ENCODE measurements around the gene SNTB2.

The SNTB2 gene

GRCh38 chr16:69330286-69331109 is 143.5 kb downstream of the SNTB2 start, which contains the start of gene PDF:
PDF (minus strand) TSS chr16:69330588; CDS start chr16:69330570, 18 bp downstream.
- in situ Hi-C loops (cut with MboI; ENCODE audit: low sequenced_read_pairs), result no loop called here

DNA sequence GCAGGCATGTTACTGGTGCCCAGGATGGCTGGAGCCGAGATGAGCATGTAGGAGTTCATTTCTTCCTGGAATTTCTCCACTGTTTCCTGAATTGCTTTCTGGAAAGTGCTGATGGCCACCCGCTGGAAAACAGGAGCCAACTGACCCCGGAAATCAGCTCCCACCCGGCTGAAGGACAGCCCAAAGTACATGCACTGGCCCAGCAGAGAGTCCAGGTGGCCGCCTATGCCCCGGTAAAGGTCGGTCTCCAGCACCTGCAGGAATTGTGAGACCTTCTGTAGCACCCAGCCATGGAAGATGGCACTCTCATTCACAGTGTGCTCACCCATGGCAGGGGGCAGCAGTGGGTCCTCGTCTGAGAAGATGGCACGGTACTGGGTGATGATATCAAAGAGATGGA is 147.7 kb downstream of the SNTB2 start:
- in situ Hi-C loops (cut with MboI; ENCODE audit: low sequenced_read_pairs), result no loop called here

GRCh38 chr16:69338557-69339288 is 151.8 kb downstream of the SNTB2 start:
- in situ Hi-C loops (cut with MboI; ENCODE audit: low sequenced_read_pairs), result no loop called here

DNA sequence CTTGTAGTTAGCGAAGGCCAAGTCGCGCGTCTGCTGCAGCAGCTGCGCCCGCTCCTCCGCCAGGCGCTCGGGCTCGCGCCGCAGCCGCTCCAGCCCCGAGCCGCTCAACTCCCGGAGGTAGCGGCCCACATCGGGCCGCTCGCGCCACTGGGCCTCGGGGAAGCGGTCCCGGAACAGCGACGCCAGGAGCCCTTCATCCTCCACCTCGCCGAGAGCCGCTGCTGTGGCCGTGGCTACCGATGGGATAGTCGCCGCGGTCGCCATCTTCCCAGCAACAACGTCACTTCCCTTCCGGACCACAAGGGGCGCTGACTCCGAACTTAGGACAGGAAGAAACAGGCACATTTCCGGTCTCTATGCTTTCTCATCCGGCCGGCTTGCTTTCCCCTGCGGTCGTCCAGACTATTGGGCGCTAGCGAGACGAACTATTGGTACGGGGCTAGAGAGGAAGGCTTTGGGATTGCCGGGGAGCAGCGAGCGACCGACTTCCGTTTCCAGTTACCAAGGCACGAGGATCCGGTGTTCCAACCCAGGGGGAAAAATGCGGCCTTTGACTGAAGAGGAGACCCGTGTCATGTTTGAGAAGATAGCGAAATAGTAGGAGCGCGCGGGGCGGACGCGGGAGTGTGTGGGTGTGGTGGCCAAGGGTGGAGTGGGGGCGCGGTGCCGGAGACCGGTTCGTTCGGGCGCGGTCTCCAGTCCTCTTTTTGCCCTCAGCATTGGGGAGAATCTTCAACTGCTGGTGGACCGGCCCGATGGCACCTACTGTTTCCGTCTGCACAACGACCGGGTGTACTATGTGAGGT is 152.5 kb downstream of the SNTB2 start, which contains the start of the genes COG8 and NIP7:
COG8 (minus strand) TSS at position 276 of the 806 bp plus-strand sequence; CDS start at position 264, 12 bp downstream.
NIP7 (plus strand) TSS at position 484 of the 806 bp plus-strand sequence; CDS start at position 542, 58 bp downstream.
- in situ Hi-C loops (cut with MboI; ENCODE audit: low sequenced_read_pairs), result no loop called here

DNA sequence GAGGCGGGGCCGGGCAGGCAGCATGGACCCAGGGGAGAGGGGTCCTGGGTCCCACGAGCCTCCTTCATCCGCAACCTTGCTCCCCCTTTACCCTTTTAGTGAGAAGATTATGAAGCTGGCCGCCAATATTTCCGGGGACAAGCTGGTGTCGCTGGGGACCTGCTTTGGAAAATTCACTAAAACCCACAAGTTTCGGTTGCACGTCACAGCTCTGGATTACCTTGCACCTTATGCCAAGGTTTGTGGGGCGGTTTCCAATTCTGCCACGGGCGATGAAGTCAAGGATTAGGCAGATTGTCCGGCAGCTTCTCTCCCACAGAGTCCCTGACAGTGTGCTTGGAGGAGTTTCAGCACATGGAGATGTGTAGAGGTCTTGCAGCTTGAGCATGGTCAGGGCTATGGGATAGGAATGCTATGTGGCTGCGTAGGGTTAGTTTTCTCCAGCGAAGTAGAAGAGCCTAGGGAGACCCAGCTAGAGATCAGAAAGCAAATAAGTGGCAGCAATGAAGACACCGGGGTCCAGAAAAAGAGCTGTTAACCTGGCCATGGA is 153.2 kb downstream of the SNTB2 start:
- in situ Hi-C loops (cut with MboI; ENCODE audit: low sequenced_read_pairs), result no loop called here

GRCh38 chr16:69344171-69344570 is 157.2 kb downstream of the SNTB2 start:
- in situ Hi-C loops (cut with MboI; ENCODE audit: low sequenced_read_pairs), result no loop called here

- in situ Hi-C loops (cut with MboI; ENCODE audit: low sequenced_read_pairs), result no loop called here
These were observed 159.0 kb downstream of the SNTB2 start for GRCh38 chr16:69345923-69346322.

GRCh38 chr16:69346683-69347082 is 159.7 kb downstream of the SNTB2 start:
- in situ Hi-C loops (cut with MboI; ENCODE audit: low sequenced_read_pairs), result no loop called here

DNA sequence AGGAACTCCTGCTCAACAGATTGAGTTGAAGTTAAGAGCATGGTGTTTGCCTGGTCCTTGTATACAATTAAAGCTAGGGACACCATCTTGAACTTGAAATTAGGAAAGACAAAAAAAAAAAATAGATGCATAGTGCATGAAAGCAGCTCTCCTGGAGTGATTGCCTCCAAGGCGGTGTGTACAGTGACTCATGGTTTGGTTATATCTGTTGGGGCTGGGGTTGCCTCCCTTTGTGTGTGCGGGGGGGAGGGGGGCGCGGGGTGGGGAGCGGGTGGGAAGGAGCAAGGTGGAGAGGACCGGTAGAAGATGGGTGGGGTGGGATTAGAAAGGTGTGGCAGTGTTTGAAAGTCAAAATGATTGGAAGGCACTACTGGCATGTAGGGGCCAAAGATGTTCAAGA is 161.3 kb downstream of the SNTB2 start:
- in situ Hi-C loops (cut with MboI; ENCODE audit: low sequenced_read_pairs), result no loop called here

DNA sequence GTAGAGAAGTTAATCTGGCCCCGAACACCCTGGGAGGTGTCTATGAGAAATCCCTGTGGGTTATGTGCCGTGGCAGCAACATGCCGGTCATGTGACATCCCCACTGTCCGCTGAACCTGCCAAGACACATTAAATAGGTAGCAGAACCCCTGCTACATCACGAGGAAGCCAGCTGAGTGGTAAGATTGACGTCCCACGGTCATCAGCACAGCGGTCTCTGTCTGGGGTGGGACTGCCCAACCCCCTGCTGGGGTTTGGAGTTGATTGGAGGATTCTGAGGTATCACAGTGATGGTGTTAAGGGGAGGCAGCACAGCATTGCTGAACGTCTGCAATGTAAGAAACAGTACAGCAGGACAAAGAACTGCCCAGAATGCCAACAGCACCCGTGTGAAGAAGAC is 162.6 kb downstream of the SNTB2 start:
- in situ Hi-C loops (cut with MboI; ENCODE audit: low sequenced_read_pairs), result no loop called here

DNA sequence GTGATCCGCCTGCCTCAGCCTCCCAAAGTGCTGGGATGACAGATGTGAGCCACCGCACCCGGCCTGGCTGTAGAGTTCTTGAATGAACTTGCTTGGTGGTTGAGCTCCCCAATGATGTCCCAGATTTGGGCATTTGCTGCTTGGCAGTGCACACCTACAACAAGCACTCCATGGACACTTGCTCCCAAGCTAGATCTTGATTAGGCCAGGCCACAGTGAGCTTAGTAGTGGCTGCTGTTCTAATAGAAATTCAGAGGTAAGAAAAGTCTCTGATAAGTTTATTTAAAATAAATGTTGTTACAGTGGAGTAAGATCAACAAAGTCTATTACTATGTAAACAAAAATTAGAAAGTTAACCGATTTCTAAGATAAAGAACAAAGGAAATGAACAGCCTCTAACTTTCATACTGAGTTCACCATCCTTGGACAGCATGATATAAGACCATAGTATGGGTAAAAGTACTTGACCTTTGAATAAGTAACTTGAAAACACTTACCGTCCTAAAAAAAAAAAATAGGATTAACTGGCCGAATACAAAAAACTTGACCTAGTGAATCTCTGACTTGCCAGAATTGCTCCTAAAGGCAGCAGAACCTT is 163.7 kb downstream of the SNTB2 start:
- in situ Hi-C loops (cut with MboI; ENCODE audit: low sequenced_read_pairs), result no loop called here

GRCh38 chr16:69351309-69352027 is 164.5 kb downstream of the SNTB2 start, which contains the start of gene TMED6:
TMED6 (minus strand) TSS chr16:69351786; CDS start chr16:69351753, 33 bp downstream.
- in situ Hi-C loops (cut with MboI; ENCODE audit: low sequenced_read_pairs), result no loop called here
